Right lobe of liver (tissue), 6 donors: ENCODE data around the gene ADPGK. TPM values are rescaled to one million over a fixed set of nuclear protein-coding genes. Genes with fewer than 3 reads are reported as not detected.

Source experiments
- ATAC-seq, 4 donors: fragments of 200-7000 bp; cut with Tn5 transposase; one replicate each; pipeline ENCODE4 v1.9.1; 2020; ENCODE audit warnings: mild to moderate bottlenecking in 4 of 4, moderate library complexity in 4 of 4
- DNase-seq, 3 donors: peaks; one replicate each; pipeline ENCODE4 v3.0.0-alpha.2; 2020
- H3K27ac ChIP-seq, 3 donors: fragments of 200-600 bp; one replicate each; pipeline ENCODE4 v1.8.0; 2022
- H3K27me3 ChIP-seq, 2 donors: fragments of 200-600 bp; one replicate each; pipeline ENCODE4 v1.8.0; 2022
- H3K36me3 ChIP-seq, 4 donors: fragments of 200-600 bp; sonication (generic) in 1 of 4; one replicate each; pipeline versions ENCODE4 v1.5.1 to v1.8.0; 2017 to 2022; ENCODE audit warnings: control low read depth in 1 of 4
- H3K4me1 ChIP-seq, 4 donors: fragments of 200-600 bp; sonication (generic) in 1 of 4; one replicate each; pipeline versions ENCODE4 v1.5.1 to v1.8.0; 2017 to 2022; ENCODE audit warnings: control low read depth in 1 of 4
- H3K4me3 ChIP-seq, 3 donors: fragments of 200-600 bp; one replicate each; pipeline ENCODE4 v1.8.0; 2022
- H3K9me3 ChIP-seq, 4 donors: fragments of 200-600 bp; sonication (generic) in 1 of 4; one replicate each; pipeline versions ENCODE4 v1.5.1 to v1.8.0; 2017 to 2022; ENCODE audit warnings: control low read depth in 1 of 4
- POLR2A ChIP-seq: fragments of 450-650 bp; IDR thresholded peaks from one replicate; pipeline ENCODE4 v1.6.1; 2017; ENCODE audit warnings: antibody characterized with exemption, mild to moderate bottlenecking
- WGBS: methylation state at CpG from one replicate; pipeline ENCODE4 v1.1.6; 2018; ENCODE audit warnings: low coverage, low lambda C conversion rate; ENCODE audit not compliant: insufficient coverage; ENCODE audit errors: missing lambda C conversion rate; 5-methylcytosine and 5-hydroxymethylcytosine counted together
- intact Hi-C, 2 donors: fragments of 100-400 bp; cut with DNase I; formaldehyde crosslinking; loops; one replicate each; pipeline versions ENCODE4 v1.11.2 to v1.14.1; 2022
- total RNA-seq, 6 experiments: library from RNA; depleted of rRNA in 2 of 6; stranded (reverse); fragments of >200 nt in 2 of 6; fragmentation: NEBNext Ultra II Directional in 3 of 6; extraction: Animal tissue kit (Norgen Biotek cat#: 25700) in 3 of 6; gene quantifications; one replicate each; pipeline versions ENCODE4 v1.1.0 to v1.2.4, GENCODE V29; 2016 to 2023
- TF ChIP-seq, protein P1 (sequence below), 4 donors: fragments of 200-600 bp in 3 of 4; fragments of 450-650 bp in 1 of 4; IDR thresholded peaks; one replicate each; pipeline versions ENCODE4 v1.5.1 to v1.8.0; 2016 to 2022; ENCODE audit warnings: antibody characterized with exemption in 4 of 4, mild to moderate bottlenecking in 2 of 4
- donor health status: DM: no; HTN: yes; CAD: no.
- donor health status: DM: no; HTN: no; CAD: no.
- donor health status: DM: no; HTN: no; CAD: no.
- donor health status: DM: no; HTN: yes; CAD: no.
- donor health status: DM: no; HTN: yes; CAD: no.

The ADPGK gene
- total RNA-seq, 6 experiments from 2014 or later: 13.9 to 22.1 (median 19.8) TPM

DNA sequence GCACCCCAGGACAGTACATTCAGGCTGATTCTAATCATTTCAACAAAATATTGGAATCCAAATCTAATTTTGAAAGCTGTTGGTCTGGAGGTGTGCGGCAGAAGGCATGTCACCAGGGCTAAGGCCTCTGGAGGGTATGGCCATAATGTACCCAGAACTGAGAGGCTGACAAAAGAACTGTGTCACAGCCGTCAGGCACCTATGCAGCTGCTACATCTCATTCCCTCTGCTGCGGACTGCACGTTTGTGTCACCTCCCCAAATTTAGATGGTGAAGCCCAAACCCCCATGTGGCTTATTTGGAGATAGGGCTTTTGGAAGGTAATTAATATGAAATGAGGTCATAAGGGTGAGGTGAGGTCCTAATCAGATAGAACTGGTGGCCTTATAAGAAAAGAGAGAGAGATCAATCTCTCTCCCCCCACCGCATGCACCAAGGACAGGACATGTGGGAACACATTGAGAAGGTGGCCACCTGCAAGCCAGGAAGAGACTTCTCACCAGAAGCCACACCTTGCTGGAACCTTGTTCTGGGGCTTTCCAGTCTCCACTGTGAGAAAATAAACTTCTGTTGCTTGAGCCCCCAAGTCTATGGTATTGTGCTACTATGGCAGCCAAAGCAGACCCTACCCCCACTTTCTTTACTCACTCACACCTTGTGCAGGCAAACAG, 22.8 kb downstream of the ADPGK start:
- WGBS: 93% methylated on average over 4 of the region's 5 CpGs
- Histone ChIP-seq H3K4me3 (no peak overlapping the region), H3K9me3 (no peaks in the 10 kb centered on the region), H3K36me3 (peaks cover 0 to 40% (median 1%) of the 10 kb centered on the region in 4 donors), H3K27ac (no peak overlapping the region), H3K4me1 (no peaks in the 10 kb centered on the region), H3K27me3 (no peaks in the 10 kb centered on the region)
- intact Hi-C loops: no loop called here
- DNase-seq: no peak
- ATAC-seq: no peak
- no peak for TF ChIP-seq POLR2A
- TF ChIP-seq, protein P1, sequence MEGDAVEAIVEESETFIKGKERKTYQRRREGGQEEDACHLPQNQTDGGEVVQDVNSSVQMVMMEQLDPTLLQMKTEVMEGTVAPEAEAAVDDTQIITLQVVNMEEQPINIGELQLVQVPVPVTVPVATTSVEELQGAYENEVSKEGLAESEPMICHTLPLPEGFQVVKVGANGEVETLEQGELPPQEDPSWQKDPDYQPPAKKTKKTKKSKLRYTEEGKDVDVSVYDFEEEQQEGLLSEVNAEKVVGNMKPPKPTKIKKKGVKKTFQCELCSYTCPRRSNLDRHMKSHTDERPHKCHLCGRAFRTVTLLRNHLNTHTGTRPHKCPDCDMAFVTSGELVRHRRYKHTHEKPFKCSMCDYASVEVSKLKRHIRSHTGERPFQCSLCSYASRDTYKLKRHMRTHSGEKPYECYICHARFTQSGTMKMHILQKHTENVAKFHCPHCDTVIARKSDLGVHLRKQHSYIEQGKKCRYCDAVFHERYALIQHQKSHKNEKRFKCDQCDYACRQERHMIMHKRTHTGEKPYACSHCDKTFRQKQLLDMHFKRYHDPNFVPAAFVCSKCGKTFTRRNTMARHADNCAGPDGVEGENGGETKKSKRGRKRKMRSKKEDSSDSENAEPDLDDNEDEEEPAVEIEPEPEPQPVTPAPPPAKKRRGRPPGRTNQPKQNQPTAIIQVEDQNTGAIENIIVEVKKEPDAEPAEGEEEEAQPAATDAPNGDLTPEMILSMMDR (IDR thresholded peaks at IDR 0.05): no peak

DNA sequence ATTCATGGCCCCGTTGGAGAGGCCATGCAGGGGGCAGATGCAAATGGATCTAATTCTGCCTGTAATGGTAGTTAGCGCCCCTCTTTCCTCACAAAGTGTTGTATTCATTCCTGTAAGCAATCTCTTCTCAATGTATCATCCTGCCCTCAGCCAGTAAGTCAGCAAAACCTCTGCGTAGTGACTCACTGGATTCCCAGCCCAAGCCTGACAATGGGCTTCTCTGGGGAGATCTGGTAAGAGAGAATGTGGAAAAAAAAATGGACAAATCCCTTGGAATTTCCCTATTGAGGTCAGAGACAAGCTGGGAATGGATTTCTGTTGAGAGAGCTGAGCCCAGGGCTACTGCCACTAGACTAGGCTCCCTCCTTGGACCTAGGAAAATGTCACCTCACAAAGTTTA, 25.4 kb downstream of the ADPGK start:
- no peaks in the 10 kb centered on the region for H3K4me1 ChIP-seq
- H3K4me3 ChIP-seq: no peak overlapping the region
- no peak overlapping the region for H3K27ac ChIP-seq
- H3K9me3 ChIP-seq: no peaks in the 10 kb centered on the region
- intact Hi-C loops: no loop called here
- ATAC-seq (no peak), DNase-seq (no peak)
- 92% methylated on average over 2 of the region's 3 CpGs for WGBS
- peaks cover 2 to 61% (median 10%) of the 10 kb centered on the region in 4 donors for H3K36me3 ChIP-seq
- H3K27me3 ChIP-seq: no peaks in the 10 kb centered on the region
- no peak for TF ChIP-seq POLR2A
- TF ChIP-seq, protein P1 (IDR thresholded peaks at IDR 0.05): no peak

DNA sequence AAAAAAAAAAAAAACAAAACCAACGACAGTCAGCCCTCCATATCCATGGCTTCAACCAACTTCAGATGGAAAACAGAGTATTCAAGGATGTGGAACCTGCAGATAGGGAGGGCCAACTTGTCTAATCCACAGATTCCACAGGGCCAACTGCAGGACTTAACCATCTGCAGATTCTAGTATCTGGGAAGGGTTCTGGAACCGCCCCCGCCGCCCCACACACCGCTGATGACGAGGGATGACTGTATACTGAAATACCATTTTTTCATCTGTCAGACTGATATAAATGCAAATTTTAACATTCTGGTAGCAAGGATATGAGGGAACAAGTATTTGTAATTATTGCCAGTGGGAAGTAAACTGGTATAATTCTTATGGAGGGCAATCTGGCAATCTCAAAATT, 29.5 kb downstream of the ADPGK start:
- Histone ChIP-seq H3K4me3 (no peak overlapping the region), H3K27me3 (no peaks in the 10 kb centered on the region), H3K4me1 (no peaks in the 10 kb centered on the region), H3K9me3 (no peaks in the 10 kb centered on the region), H3K27ac (no peak overlapping the region), H3K36me3 (peaks cover 4 to 58% (median 17%) of the 10 kb centered on the region in 4 donors)
- intact Hi-C loops: no loop called here
- no CpG with 5 or more reads among the region's 6 CpGs for WGBS
- TF ChIP-seq, protein P1 (IDR thresholded peaks at IDR 0.05): no peak
- no peak for TF ChIP-seq POLR2A
- DNase-seq (no peak), ATAC-seq (no peak)

DNA sequence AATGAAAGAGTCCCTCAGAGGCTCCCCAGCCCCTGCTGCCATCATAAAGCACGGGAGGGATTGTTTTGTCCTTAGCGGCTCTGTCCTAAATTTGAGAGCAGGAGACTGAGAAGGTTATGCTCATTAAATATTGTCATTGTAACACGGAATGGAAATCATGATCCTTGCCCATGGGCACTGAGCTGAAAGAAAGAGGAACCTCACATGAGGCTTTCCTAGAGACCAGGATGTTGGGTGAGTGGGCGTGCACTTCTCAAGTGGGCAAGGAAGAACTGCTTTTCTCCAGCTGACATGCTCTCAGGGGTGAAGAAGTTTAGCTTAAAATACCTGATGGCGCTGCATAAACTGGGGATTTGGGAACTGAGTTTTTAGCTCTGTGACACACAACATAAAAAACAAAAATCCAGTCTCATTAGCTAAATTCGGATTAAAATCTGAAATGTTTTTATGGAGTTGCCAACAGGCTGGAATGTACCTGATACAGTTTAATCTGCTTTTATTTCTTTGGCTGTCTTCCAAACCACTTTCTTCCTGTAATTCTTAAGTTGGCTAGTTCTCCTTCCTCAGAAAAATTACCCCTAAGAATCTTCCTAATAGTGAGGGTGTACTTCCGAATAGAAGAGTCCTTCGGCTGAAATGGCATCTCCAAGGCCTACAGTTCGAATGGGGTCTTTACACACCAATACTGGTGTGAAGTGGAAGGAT, 31.7 kb downstream of the ADPGK start:
- TF ChIP-seq, protein P1 (IDR thresholded peaks at IDR 0.05): no peak
- no peak for TF ChIP-seq POLR2A
- Histone ChIP-seq H3K4me3 (no peak overlapping the region), H3K27me3 (no peaks in the 10 kb centered on the region), H3K27ac (no peak overlapping the region), H3K4me1 (no peaks in the 10 kb centered on the region), H3K9me3 (no peaks in the 10 kb centered on the region), H3K36me3 (peaks cover 4 to 45% (median 17%) of the 10 kb centered on the region in 4 donors)
- intact Hi-C loops: no loop called here
- peak in 3 of 4 donors; percentile 39 to 48 (median 40) for ATAC-seq
- no peak for DNase-seq
- 68% methylated on average over 5 of the region's 9 CpGs for WGBS
